ENCODE results near the gene TSSC4. TPM values are rescaled to one million over a fixed set of nuclear protein-coding genes. Genes with fewer than 3 reads are reported as not detected.

The TSSC4 gene
- total RNA-seq, 3 donors from 2014 or later (not counting 1 experiment from before 2014, with no cell fraction given): 52.8 to 67.9 (median 59.3) TPM

- Histone ChIP-seq H3K36me3 (ENCODE audit: control insufficient read depth, insufficient read depth, low read length) (no peaks in the 10 kb centered on the region), H3K27me3 (ENCODE audit: control insufficient read depth, insufficient read depth, low read length) (peaks cover 20% of the 10 kb centered on the region), H3K9me3 (ENCODE audit: control insufficient read depth, insufficient read depth, low read length) (no peaks in the 10 kb centered on the region), H3K4me3 (ENCODE audit: low read length) (no peak overlapping the region), H3K27ac (ENCODE audit: low read length) (no peak overlapping the region), H3K4me1 (ENCODE audit: control insufficient read depth, insufficient read depth, low read length) (peaks cover 25% of the 10 kb centered on the region)
- 93% methylated on average over 15 of the region's 15 CpGs for WGBS (ENCODE audit: insufficient coverage)
- Mint-ChIP-seq H3K4me3 (no peak overlapping the region), H3K4me1 (peaks cover 0 to 7% of the 10 kb centered on the region in 2 donors), H3K36me3 (no peaks in the 10 kb centered on the region), H3K27ac (no peak overlapping the region), H3K9me3 (no peaks in the 10 kb centered on the region), H3K27me3 (ENCODE audit: low read depth in 2 of 2) (peaks cover 24 to 30% of the 10 kb centered on the region in 2 donors)
- TF ChIP-seq CTCF (IDR thresholded peaks at IDR 0.05): no peak
- intact Hi-C loops (cut with micrococcal nuclease): no loop called here
- ATAC-seq: no peak
- no peak for DNase-seq
Measured at GRCh38 chr11:2451336-2451735, 50.8 kb downstream of the TSSC4 start.

GRCh38 chr11:2451916-2452315 is 51.4 kb downstream of the TSSC4 start:
- ATAC-seq (no peak), DNase-seq (no peak)
- Mint-ChIP-seq H3K4me1 (peaks cover 0 to 5% of the 10 kb centered on the region in 2 donors), H3K27me3 (ENCODE audit: low read depth in 2 of 2) (peaks cover 22 to 29% of the 10 kb centered on the region in 2 donors), H3K9me3 (no peaks in the 10 kb centered on the region), H3K27ac (no peak overlapping the region), H3K4me3 (no peak overlapping the region), H3K36me3 (no peaks in the 10 kb centered on the region)
- intact Hi-C loops (cut with micrococcal nuclease): no loop called here
- TF ChIP-seq CTCF (IDR thresholded peaks at IDR 0.05): no peak
- Histone ChIP-seq H3K36me3 (ENCODE audit: control insufficient read depth, insufficient read depth, low read length) (no peaks in the 10 kb centered on the region), H3K27ac (ENCODE audit: low read length) (no peak overlapping the region), H3K27me3 (ENCODE audit: control insufficient read depth, insufficient read depth, low read length) (peaks cover 14% of the 10 kb centered on the region), H3K4me1 (ENCODE audit: control insufficient read depth, insufficient read depth, low read length) (peaks cover 20% of the 10 kb centered on the region), H3K4me3 (ENCODE audit: low read length) (no peak overlapping the region), H3K9me3 (ENCODE audit: control insufficient read depth, insufficient read depth, low read length) (no peaks in the 10 kb centered on the region)
- WGBS (ENCODE audit: insufficient coverage): 84% methylated on average over 6 of the region's 6 CpGs

- Histone ChIP-seq H3K4me1 (ENCODE audit: control insufficient read depth, insufficient read depth, low read length) (peaks cover 14% of the 10 kb centered on the region), H3K9me3 (ENCODE audit: control insufficient read depth, insufficient read depth, low read length) (no peaks in the 10 kb centered on the region), H3K36me3 (ENCODE audit: control insufficient read depth, insufficient read depth, low read length) (no peaks in the 10 kb centered on the region), H3K4me3 (ENCODE audit: low read length) (no peak overlapping the region), H3K27ac (ENCODE audit: low read length) (no peak overlapping the region), H3K27me3 (ENCODE audit: control insufficient read depth, insufficient read depth, low read length) (peaks cover 10% of the 10 kb centered on the region)
- no peak for ATAC-seq
- intact Hi-C loops (cut with micrococcal nuclease): no loop called here
- no peak for DNase-seq
- H3K9me3 Mint-ChIP-seq: no peaks in the 10 kb centered on the region
- H3K27me3 Mint-ChIP-seq (ENCODE audit: low read depth in 2 of 2): peaks cover 22 to 27% of the 10 kb centered on the region in 2 donors
- no peaks in the 10 kb centered on the region for H3K4me1 Mint-ChIP-seq
- WGBS (ENCODE audit: insufficient coverage): 91% methylated on average over 20 of the region's 20 CpGs
- TF ChIP-seq CTCF (IDR thresholded peaks at IDR 0.05): no peak
- no peaks in the 10 kb centered on the region for H3K36me3 Mint-ChIP-seq
- H3K4me3 Mint-ChIP-seq: no peak overlapping the region
- no peak overlapping the region for H3K27ac Mint-ChIP-seq
Measured at GRCh38 chr11:2452321-2453012, 51.9 kb downstream of the TSSC4 start.

GRCh38 chr11:2453436-2453835 is 52.9 kb downstream of the TSSC4 start:
- peaks cover 2% of the 10 kb centered on the region for H3K27me3 ChIP-seq (ENCODE audit: control insufficient read depth, insufficient read depth, low read length)
- WGBS (ENCODE audit: insufficient coverage): 92% methylated on average over 5 of the region's 5 CpGs
- H3K27ac ChIP-seq (ENCODE audit: low read length): no peak overlapping the region
- H3K27ac Mint-ChIP-seq: no peak overlapping the region
- no peak for TF ChIP-seq CTCF (IDR thresholded peaks at IDR 0.05)
- no peaks in the 10 kb centered on the region for H3K36me3 ChIP-seq (ENCODE audit: control insufficient read depth, insufficient read depth, low read length)
- H3K4me3 Mint-ChIP-seq: no peak overlapping the region
- ATAC-seq (no peak), DNase-seq (no peak)
- intact Hi-C loops (cut with micrococcal nuclease): no loop called here
- no peak overlapping the region for H3K4me3 ChIP-seq (ENCODE audit: low read length)
- no peaks in the 10 kb centered on the region for H3K4me1 Mint-ChIP-seq
- H3K27me3 Mint-ChIP-seq (ENCODE audit: low read depth in 2 of 2): peaks cover 29 to 30% of the 10 kb centered on the region in 2 donors
- H3K9me3 ChIP-seq (ENCODE audit: control insufficient read depth, insufficient read depth, low read length): no peaks in the 10 kb centered on the region
- H3K36me3 Mint-ChIP-seq: no peaks in the 10 kb centered on the region
- no peaks in the 10 kb centered on the region for H3K9me3 Mint-ChIP-seq
- H3K4me1 ChIP-seq (ENCODE audit: control insufficient read depth, insufficient read depth, low read length): peaks cover 6% of the 10 kb centered on the region

Measured in natural killer cell (primary cell).